G401.6 (cell line): ENCODE measurements around the gene NCK2.

ENCODE experiments used
- FAIRE-seq: peaks from 2 replicates; lab custom pipeline; 2012; peaks lifted over from hg19 to GRCh38; lab: Jason Lieb, UNC

The NCK2 gene

GRCh38 chr2:105793196-105793975, 48.7 kb downstream of the NCK2 start:
- no peak for FAIRE-seq

DNA sequence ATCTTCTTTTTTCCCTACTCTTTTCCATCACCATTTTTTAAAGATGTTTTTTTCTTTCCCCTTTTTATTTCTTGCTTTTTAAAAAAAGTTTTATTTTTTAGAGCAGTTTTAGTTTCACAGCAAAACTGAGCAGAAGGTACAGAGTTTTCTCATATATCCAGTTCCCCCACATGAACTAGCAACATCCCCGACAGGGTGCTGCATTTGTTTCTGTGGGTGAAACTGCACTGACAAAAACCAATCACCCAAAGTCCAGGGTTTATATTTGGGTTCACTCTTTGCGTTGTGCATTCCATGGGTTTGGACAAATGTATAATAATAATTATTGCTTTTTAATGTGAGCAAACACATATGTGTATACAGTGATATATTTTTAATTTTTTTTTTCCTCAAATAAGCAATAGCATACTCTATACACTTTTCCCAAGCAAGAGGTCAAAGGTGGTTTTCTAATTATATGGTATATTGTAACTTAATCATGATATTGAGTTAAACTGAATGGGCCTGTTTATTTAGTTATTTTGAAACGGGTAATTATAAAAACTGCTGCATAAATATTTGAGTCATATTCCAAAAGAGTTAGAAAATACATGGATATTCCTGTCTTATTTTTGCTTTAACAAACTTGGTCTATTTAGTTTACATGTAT, 50.3 kb downstream of the NCK2 start:
- no peak for FAIRE-seq

DNA sequence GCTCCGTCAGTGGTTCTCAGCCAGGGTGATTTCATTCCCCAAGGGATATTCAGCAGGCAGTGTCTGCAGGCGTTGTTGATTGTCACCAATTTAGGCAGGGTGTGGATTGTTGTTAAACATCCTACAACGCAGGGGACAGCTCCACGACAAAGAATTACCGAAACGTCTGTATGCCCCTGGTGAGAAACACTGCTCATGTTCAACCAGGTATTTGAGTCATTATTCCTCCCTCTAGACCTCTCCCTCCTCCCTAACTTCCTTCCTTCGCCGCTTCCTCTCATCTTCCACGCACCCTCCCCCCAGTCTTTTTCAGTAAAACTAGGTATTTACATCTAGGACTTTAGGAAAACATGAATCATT, 50.8 kb downstream of the NCK2 start:
- FAIRE-seq: no peak

- no peak for FAIRE-seq
Measured at GRCh38 chr2:105796131-105796638, 51.5 kb downstream of the NCK2 start.

- FAIRE-seq: no peak
Measured at GRCh38 chr2:105796791-105797190, 52.1 kb downstream of the NCK2 start.

- FAIRE-seq: no peak
Measured at GRCh38 chr2:105797298-105797819, 52.6 kb downstream of the NCK2 start.

- no peak for FAIRE-seq
Measured at GRCh38 chr2:105798595-105798994, 53.9 kb downstream of the NCK2 start.

DNA sequence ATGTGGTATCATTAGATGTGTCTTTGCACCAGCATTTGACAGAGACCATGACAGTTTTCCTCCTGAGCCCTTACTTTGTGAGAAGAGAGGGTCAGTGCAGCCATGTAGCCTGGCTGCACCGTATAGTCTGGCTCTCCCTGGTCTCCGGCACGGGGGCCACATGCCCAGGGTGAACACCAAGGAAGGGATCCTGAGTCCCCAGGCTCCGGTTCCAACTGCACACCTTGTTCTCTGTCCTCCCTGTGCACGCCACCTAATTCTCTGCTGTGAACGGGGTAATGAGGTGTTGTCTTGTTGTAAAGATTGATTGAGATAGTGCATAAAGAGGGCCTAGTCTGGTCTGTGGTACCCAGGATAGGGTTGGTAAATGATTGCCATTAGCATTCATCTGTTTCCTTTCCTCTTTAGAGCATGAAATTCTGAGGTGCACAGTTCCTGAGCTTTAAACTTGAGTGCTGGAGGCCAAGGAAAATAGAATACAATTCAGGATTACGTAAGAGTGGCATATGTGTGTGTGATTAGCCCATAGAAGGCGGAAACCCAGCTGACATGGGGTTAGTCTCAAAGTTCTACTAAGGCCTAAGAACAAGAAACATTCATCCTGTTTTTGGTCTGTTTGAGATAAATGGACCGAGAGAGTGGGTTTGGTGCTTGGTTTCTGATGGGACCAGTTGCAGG, 55.5 kb downstream of the NCK2 start:
- FAIRE-seq: no peak

- FAIRE-seq: no peak
Measured at GRCh38 chr2:105800953-105801635, 56.4 kb downstream of the NCK2 start.

DNA sequence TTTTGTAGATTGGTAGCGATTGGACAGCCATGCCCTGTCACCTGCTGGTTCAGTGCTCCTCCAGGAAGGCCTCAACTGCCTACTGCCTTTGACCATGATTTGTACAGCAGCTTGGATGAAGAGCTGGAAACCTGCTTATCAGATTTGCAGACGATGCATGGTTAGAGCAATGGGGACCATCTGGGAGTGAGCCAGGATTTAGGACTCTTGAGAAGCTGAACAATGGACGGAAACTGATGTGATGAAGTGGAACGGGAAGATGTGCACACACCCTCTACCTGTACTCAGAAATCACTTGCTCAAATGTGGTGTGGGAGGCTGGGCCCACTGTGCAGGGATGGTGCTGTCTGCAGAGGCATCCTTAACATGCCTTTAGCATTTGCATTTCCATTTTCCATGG, 57.2 kb downstream of the NCK2 start:
- FAIRE-seq: no peak

DNA sequence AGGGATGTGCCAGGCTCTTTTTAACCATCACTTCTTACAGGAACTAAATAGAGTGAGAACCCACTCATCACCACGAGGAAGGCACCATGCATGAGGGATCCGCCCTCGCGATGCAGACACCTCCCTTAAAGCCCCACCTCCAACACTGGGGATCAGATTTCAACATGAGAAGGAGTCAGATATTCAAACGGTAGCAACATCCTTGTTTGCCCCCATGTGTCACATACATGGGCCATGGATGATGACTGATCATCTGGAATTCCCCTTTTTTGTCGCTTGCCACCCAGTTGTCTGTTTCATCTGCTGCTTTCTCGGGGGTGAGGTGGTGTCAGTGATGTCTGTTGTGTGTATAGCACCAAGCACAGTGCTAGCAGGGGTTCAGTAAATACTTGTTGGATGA, 57.9 kb downstream of the NCK2 start:
- no peak for FAIRE-seq

GRCh38 chr2:105803337-105803736, 58.6 kb downstream of the NCK2 start:
- FAIRE-seq: no peak

DNA sequence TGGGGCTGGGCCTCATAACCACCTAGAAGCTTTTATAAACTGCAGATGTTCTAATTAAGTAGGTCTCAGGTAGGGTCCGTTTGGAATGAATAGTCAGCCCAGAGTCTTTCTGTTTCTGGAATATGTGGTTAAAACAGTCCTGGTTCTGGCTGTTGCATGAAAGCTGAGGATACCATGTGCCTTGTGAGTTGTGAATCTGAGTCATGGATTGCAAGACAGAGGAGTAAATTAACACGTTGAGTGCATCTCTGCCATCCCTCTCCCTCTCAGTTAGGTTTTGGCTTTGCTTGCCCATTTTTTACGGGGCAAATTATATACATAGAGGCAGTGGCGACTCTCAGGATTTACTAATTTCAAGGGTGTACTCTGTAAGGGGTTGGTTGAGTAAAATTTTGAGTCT, 59.1 kb downstream of the NCK2 start:
- no peak for FAIRE-seq

DNA sequence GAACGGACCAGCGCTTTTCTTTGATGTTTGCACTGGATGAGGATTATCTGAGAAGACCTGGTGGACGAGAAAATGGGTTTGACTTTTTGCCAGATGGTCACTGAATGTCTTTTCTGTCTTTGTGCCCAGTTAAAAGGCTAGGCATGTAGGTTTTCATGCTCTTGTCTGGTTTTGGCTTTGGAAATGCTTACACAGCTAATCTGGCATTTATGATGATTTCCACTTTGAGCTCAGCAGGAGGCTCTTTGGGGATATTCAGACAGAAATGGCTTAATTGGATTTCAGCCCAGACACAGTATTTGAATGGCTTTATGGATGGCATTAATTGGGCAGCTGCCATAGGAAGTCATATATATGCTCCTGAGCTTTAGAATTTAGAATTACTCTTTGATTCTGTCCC, 59.6 kb downstream of the NCK2 start:
- FAIRE-seq: no peak

DNA sequence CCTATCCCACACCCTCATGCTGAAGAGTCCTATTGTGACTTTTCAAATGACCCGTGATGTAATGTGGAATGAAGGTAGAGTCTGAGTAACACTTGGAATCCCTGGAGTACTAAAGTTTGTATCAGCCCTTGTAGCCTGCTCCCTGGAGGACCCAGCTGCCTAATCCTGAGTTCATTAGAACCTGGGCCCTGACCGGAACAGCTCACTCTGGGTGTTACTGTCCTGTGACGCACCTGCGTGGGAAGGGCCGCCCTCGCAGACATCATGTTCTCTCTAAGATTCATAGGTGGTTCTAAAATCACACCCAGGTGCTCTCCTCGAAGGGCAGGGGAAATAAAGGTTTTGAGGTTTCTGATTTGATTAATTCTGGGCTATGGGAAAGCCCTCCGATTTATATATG, 62.3 kb downstream of the NCK2 start:
- FAIRE-seq: no peak

DNA sequence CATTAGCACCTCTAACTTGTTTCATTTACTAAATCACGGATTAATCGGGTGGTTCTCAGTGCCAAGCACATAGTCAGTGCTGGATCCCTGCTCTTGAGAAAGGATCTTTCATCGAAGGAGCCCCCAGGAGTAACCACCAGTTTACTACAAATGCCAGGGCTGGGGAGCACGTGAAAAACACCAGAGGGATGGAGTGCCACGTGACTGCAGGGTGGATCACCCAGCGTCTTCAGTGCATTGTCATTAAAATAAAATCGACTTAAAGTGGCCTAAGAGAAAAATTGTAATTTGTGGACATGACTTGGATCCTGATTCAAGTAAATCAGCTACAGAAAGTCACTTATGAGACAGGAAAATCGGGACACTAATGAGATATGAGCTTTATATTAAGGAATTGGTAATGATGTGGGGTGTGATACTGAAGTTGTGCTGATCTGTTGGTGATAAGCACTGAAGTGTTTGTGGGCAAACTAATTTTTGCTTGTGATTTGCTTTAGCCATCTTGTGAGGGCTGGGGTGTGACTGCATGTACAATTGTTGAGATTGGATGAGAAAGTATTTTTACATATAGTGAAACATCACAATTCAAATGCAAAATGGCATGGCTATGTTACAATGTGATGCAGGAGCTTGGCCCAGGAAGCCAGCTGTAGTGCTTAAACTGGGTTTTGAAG, 63.8 kb downstream of the NCK2 start:
- FAIRE-seq: no peak

- FAIRE-seq: no peak
Measured at GRCh38 chr2:105809097-105809473, 64.4 kb downstream of the NCK2 start.

- no peak for FAIRE-seq
Measured at GRCh38 chr2:105809723-105810122, 65.0 kb downstream of the NCK2 start.

- no peak for FAIRE-seq
Measured at GRCh38 chr2:105812180-105813044, 67.7 kb downstream of the NCK2 start.

- FAIRE-seq: no peak
Measured at GRCh38 chr2:105813045-105813315, 68.3 kb downstream of the NCK2 start.

DNA sequence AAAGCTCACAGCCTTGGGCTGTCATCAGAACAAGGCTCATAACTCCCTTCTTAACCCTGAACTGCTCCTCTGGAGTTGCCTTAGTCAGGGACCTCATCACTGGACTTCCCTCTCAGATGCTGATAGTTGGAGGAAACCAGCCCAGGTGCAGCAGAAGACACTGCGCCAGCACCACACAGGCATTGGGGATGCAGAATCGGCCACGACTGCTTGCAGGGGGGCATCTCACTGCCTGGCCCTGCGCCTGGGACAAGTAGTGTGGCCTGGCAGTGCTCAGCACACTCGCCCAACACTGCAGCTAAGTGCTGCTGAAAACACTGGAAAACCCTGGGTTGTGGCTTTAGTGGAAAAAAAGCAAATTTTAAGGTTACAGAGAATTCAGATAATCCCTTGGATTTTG, 68.7 kb downstream of the NCK2 start:
- no peak for FAIRE-seq
